Hepatocyte (in vitro differentiated cells): Measurements from ENCODE around the gene PLEKHA8.

Source experiments
- EZH2 ChIP-seq: fragments of 200-600 bp; sonication (generic); IDR thresholded peaks from 2 replicates; pipeline ENCODE4 v1.6.1; 2016; ENCODE audit warnings: antibody characterized with exemption, mild to moderate bottlenecking, borderline replicate concordance
- TF ChIP-seq, protein P1 (sequence below): fragments of 200-600 bp; sonication (generic); IDR thresholded peaks from 2 replicates; pipeline ENCODE4 v1.5.1; 2016; ENCODE audit warnings: antibody characterized with exemption, mild to moderate bottlenecking; ENCODE audit not compliant: poor library complexity

DNA sequence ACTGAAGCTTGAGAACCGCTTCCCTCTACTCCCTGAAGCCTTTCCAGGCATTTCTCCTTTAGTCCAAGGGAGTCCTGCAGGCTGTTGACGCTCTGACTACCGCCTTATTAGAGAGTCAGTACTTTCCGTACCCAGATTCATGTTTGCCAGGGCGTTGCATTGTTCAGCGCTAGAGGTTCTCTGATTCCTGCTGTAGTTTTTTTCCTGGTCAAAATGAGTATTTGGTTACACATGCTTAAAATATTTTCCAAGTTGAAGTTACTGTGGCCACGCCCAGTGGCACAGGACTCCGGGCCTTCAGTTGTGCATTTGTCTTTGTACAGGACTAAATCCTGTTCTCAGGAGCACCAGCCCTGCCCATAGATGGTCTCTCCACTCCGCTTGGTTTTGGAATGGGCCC lies 114.5 kb downstream of the PLEKHA8 start:
- TF ChIP-seq, protein P1, sequence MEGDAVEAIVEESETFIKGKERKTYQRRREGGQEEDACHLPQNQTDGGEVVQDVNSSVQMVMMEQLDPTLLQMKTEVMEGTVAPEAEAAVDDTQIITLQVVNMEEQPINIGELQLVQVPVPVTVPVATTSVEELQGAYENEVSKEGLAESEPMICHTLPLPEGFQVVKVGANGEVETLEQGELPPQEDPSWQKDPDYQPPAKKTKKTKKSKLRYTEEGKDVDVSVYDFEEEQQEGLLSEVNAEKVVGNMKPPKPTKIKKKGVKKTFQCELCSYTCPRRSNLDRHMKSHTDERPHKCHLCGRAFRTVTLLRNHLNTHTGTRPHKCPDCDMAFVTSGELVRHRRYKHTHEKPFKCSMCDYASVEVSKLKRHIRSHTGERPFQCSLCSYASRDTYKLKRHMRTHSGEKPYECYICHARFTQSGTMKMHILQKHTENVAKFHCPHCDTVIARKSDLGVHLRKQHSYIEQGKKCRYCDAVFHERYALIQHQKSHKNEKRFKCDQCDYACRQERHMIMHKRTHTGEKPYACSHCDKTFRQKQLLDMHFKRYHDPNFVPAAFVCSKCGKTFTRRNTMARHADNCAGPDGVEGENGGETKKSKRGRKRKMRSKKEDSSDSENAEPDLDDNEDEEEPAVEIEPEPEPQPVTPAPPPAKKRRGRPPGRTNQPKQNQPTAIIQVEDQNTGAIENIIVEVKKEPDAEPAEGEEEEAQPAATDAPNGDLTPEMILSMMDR: no peak
- no peak for TF ChIP-seq EZH2
